NCI-H526 treated with DMSO at 0.1 percent for 48 hours (cell line): ENCODE data around the gene HCAR1.
"Not testable (repeated sequence)": the region's sequence is repeated elsewhere in the genome, so short reads cannot be mapped to it uniquely, and the experiment has no call there.

Source experiments
- DNase-seq: peaks from one replicate; lab custom pipeline; 2025; lab: John Stamatoyannopoulos, UW

HCAR1 gene

DNA sequence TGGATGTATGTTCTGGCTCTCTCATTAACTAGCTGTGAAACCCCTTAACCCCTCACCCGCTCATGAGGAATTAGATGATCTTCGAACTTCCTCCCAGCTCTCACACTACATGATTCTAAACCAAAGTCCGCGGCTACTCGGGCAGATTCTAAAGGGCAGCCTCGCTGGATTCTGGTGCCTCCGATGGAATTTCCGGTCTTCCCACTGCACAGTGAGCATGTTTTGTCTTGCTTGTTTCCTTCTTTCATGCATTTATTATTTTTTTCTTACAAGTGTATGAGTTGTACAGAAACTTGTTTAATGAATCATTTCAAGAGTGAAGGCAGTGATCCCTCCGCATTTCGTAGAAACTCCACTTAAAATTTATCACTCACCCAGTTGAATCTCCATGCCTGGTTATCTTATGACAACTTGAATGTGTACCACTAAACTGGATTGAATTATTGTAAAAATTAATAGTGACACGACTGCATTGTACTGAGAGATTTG lies 9.5 kb downstream of the HCAR1 start:
- no peak for DNase-seq

GRCh38 chr12:122716658-122717057 lies 14.0 kb downstream of the HCAR1 start, which contains the start of gene HCAR3:
Gene HCAR3 (minus strand): TSS chr12:122716811. CDS start chr12:122716737, 74 bp downstream.
- peak; percentile 78 for DNase-seq

DNA sequence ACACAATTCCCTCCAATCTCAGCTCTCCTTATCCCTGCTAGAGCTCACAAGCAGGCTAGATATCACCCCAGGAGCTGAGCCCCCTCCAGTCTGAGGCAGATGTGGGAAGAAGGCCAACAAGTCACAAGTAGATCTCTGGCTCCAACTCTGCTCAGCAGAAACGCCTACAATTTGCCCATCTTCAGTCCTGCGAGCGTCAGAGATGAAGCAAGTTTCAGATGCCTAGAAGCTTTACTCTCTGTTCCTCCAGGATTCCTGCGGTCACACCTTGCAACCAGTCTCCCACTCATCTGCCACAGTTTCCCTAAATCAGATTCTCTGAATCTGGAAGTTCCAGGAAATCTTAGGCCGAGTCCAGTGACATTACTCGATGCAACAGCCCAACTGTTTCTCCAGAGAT lies 15.4 kb downstream of the HCAR1 start:
- not testable (repeated sequence) for DNase-seq

GRCh38 chr12:122713491-122714188 lies 17.0 kb downstream of the HCAR1 start:
- DNase-seq = not testable (repeated sequence)

- DNase-seq = not testable (repeated sequence)
Measured at GRCh38 chr12:122711266-122711665, 19.4 kb downstream of the HCAR1 start.

DNA sequence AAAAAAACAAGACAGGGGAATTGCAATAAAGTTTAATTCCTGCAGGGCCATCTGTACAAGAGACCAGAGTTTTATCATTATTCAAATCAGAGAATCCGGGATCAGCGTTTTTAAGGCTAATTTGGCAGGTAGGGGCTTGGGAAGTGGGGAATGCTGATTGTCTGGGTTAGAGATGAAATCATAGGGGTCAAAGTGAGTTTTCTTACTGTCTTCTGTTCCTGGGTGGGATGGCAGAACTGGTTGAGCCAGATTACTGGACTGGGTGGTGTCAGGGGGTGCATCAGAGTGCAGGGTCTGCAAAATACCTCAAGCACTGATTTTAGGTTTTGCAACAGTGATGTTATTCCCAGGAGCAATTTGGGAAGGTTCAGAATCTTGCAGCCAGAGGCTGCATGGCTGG lies 20.3 kb downstream of the HCAR1 start:
- DNase-seq = not testable (repeated sequence)

DNA sequence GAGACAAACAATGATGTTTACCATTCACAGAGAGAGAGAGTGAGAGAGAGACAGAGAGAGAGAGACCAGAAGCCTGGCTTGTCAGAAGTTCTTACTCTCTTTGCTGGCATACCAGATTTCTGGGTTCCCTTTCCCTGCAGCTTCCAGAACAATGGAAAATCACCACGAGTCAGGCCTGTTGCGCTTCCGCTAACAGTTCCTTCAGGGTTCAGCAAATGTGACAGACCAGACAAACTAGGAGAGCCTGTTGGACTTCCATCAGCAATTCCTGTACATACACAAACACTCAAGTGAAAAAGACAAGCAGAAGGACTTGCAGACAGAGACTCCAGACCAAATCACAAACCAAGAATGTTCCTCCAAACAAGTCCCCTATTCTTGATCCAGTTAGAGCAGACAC lies 21.4 kb downstream of the HCAR1 start:
- DNase-seq = not testable (repeated sequence)

DNA sequence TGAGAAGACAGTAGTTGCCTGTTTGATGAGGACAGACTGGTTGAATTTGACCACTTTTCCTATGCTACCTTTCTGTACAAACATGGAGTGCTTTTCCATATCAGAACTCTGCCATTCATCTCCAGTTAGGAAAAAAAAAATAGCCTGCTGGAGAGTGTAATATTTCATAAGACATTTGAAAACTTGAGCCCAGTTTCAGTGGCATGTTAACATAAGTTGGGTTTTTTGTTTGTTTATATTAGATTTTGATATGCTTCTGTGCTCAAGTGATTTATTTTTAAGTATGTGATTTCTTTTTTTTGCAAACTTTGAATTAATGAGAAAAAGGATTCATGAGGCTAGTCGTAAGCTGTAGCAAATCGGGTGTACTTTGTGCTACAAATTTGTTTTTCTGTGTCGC lies 26.8 kb downstream of the HCAR1 start:
- DNase-seq = not testable (repeated sequence)

DNA sequence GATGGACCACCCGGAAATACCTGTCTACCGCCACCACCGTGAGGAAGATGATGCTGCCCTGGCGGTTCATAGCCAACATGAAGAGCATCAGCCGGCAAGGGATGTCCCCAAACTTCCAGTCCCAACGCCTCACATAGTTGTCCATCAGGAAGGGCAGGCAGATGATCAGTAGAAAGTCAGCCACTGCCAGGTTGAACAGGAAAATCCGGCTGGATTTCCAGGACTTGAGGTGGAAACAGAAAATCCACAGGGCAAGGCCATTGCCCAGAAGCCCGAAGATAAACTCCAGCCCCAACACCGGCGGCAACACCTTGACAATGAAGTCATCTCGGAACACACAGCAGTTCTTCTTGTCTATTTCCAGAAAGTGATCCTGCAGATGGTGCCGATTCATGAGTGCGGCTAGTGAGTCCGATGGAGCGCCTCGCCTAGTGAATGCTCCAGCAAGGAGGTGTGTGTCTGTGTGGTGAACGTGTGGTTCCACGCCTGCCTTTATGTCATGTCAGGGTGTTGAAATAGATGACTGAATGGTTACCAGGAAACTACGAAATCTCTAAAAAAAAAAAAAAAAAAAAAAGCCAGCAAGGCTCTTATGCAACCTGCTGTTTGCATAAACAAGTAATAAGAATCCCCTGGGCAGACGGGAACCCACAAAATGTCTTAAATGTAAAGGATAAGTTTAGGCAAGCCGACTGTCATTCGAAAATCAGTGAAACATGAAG lies 27.6 kb downstream of the HCAR1 start, which contains the start of gene HCAR2:
Gene HCAR2 (minus strand): TSS at position 468 of the 722 bp plus-strand sequence. CDS start 74 bp downstream, at position 394.
- DNase-seq = peak; percentile 6

DNA sequence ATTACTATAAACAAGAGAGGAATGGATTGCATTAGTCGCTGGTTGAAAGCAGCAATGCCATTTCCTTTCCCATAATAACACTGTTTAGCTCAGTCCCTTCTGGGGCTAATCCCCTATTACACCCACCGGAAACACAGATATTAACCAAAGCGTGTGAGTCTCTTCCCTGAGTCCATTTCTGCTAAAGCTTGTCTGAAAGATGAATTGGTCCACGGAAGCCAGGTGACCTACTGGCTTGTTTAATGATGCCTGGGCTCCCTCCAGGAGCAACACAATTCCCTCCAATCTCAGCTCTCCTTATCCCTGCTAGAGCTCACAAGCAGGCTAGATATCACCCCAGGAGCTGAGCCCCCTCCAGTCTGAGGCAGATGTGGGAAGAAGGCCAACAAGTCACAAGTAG lies 29.2 kb downstream of the HCAR1 start:
- DNase-seq = not testable (repeated sequence)

DNA sequence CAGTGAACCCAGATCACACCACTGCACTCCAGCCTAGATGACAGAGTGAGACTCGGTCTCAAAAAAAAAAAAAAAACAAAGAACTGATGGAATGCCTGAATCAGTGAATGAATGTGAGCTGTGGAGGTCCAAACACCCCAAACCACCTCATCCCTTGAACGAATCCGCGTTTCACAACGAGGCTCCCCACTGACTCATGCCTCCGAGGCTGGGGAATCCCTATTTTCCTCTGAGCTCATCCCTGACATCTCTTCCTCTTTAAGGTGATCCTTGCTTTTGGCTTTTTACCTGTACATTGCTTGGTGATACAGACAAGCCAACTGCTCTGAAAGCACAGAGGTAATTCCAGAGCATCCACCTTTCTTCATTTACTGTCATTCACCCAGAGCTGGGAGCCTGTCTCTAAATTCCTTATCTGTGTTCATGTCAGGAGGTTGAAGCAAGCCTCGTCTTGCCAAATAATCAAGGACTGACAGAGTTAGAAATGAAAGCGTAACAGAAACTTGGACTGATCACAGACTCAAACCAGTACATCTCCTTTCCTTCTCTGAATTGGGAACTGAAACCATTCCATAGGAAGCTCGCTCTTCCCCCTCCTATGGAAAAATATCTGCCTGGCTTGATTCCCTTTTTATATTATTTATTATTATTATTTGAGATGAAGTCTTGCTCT lies 30.5 kb downstream of the HCAR1 start:
- not testable (repeated sequence) for DNase-seq

GRCh38 chr12:122696922-122697321 lies 33.7 kb downstream of the HCAR1 start:
- DNase-seq = not testable (repeated sequence)

GRCh38 chr12:122691566-122691965 lies 39.1 kb downstream of the HCAR1 start:
- no peak for DNase-seq

DNA sequence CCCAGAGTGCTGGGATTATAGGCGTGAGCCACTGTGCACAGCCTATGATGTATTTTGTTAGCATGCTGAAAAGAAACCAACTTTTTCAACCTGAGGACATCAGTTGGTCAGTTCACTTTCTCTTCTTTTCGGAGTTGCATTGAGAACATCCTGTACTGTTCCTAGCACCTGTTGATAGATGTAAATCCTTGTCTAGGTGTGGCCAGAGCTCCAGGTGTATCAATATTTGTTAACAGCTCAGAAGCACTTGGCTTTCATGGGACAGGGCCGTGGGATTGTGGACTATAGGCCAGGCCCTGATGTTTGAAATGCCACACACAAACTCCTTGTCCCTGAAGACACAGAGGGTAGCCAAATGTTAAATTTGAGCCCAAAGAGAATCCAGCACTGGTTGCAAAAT lies 42.4 kb downstream of the HCAR1 start:
- DNase-seq = no peak

DNA sequence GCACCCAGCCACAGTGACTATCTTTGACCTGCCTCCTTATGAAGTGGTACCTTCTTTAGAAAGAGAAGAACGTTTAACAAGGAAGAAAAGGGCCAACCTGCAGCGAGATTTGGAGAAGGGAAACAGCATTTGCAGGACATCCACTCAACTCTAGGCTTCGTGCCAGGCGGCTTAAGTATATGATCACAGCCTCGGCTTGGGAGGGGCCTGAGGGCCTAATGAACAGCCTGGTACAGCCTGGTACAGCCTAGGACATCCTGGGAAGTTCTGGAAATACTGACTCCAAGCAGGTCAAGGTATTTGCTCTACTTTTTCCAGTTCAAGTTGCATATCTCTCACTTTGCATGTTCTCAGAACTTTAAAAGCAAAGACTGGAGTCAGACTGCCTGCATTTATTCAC lies 43.6 kb downstream of the HCAR1 start:
- no peak for DNase-seq

- DNase-seq = no peak
Measured at GRCh38 chr12:122686538-122686937, 44.1 kb downstream of the HCAR1 start.

GRCh38 chr12:122684297-122684813 lies 46.3 kb downstream of the HCAR1 start:
- peak; percentile 72 for DNase-seq

DNA sequence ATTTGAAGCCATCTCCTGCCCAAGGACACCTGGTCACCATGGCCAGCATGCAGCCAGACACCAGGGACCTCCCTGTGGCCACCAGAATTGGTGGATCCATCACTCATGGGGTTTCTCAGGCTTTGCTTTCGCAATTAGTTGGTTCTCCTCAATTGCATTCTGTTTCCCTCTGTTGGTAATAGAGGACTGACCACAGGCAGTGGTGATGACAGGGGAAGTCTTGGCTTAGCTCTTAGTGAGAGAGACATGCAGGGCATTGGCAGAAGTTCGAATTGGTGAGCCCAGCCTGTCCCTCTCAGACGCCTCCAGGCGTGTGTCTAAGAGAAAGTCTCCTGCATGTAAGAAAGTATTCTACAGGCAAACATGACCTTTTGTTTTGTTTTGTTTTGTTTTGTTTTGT lies 48.8 kb downstream of the HCAR1 start:
- DNase-seq = no peak

GRCh38 chr12:122680989-122681388 lies 49.7 kb downstream of the HCAR1 start:
- DNase-seq = not testable (repeated sequence)

GRCh38 chr12:122676781-122677180 lies 53.9 kb downstream of the HCAR1 start:
- DNase-seq = not testable (repeated sequence)
